SK-N-SH treated with all-trans-retinoic acid at 6 μM for 48 hours (cell line): ENCODE measurements around the gene SRGAP1.

Experiments
- ATAC-seq: fragments of 200-7000 bp; cut with Tn5 transposase; 3 replicates; pipeline ENCODE4 v1.9.1; 2020; ENCODE audit warnings: mild to moderate bottlenecking, moderate library complexity
- ARNTL ChIP-seq: fragments of 450-650 bp; formaldehyde crosslinking; IDR thresholded peaks from 2 replicates; pipeline ENCODE4 v1.5.0; 2020; ENCODE audit warnings: low read depth, mild to moderate bottlenecking, moderate library complexity, borderline replicate concordance
- BACH2 ChIP-seq: fragments of 250-450 bp; sonication (Bioruptor Pico); IDR thresholded peaks from 2 replicates; pipeline ENCODE4 v1.9.0; 2021; ENCODE audit warnings: mild to moderate bottlenecking, borderline replicate concordance
- CREB5 ChIP-seq: fragments of 250-450 bp; sonication (Bioruptor Pico); IDR thresholded peaks from 2 replicates; pipeline ENCODE4 v1.5.1; 2020; ENCODE audit warnings: low read depth, mild to moderate bottlenecking, moderate library complexity
- CSDC2 ChIP-seq: fragments of 250-450 bp; sonication (Bioruptor Pico); IDR thresholded peaks from 2 replicates; pipeline ENCODE4 v1.5.0; 2020; ENCODE audit warnings: mild to moderate bottlenecking, moderate library complexity
- GLIS3 ChIP-seq: fragments of 250-450 bp; sonication (Bioruptor Pico); IDR thresholded peaks from 2 replicates; pipeline ENCODE4 v1.5.0; 2020; ENCODE audit warnings: mild to moderate bottlenecking, moderate library complexity
- ISL1 ChIP-seq: fragments of 250-450 bp; sonication (Bioruptor Pico); IDR thresholded peaks from 2 replicates; pipeline ENCODE4 v2.1.2; 2022; ENCODE audit warnings: mild to moderate bottlenecking, moderate library complexity
- OSR1 ChIP-seq: fragments of 250-450 bp; sonication (Bioruptor Pico); IDR thresholded peaks from 2 replicates; pipeline ENCODE4 v1.8.0; 2022; ENCODE audit warnings: moderate library complexity, mild to moderate bottlenecking, inconsistent platforms
- POU6F1 ChIP-seq: fragments of 250-450 bp; sonication (Bioruptor Pico); IDR thresholded peaks from 2 replicates; pipeline ENCODE4 v1.8.0; 2021; ENCODE audit warnings: low read depth, mild to moderate bottlenecking, moderate library complexity, borderline replicate concordance
- PPARA ChIP-seq: fragments of 250-450 bp; sonication (Bioruptor Pico); IDR thresholded peaks from 2 replicates; pipeline ENCODE4 v1.5.0; 2020; ENCODE audit warnings: mild to moderate bottlenecking, borderline replicate concordance
- RARB ChIP-seq: fragments of 250-450 bp; sonication (Bioruptor Pico); IDR thresholded peaks from 2 replicates; pipeline ENCODE4 v1.8.0; 2021; ENCODE audit warnings: mild to moderate bottlenecking, moderate library complexity
- SNAI2 ChIP-seq: fragments of 250-450 bp; sonication (Bioruptor Pico); IDR thresholded peaks from 2 replicates; pipeline ENCODE4 v1.5.0; 2020; ENCODE audit warnings: mild to moderate bottlenecking, moderate library complexity
- TCF4 ChIP-seq: fragments of 250-450 bp; sonication (Bioruptor Pico); IDR thresholded peaks from 2 replicates; pipeline ENCODE4 v1.8.0; 2021; ENCODE audit warnings: mild to moderate bottlenecking, moderate library complexity, borderline replicate concordance
- TOX ChIP-seq: fragments of 250-450 bp; sonication (Bioruptor Pico); IDR thresholded peaks from 2 replicates; pipeline ENCODE4 v1.8.0; 2021; ENCODE audit warnings: mild to moderate bottlenecking, moderate library complexity, borderline replicate concordance
- ZFP3 ChIP-seq: fragments of 250-450 bp; sonication (Bioruptor Pico); IDR thresholded peaks from 2 replicates; pipeline ENCODE4 v1.5.0; 2020; ENCODE audit warnings: mild to moderate bottlenecking, moderate library complexity
- ZFP30 ChIP-seq: fragments of 450-650 bp; formaldehyde crosslinking; IDR thresholded peaks from 2 replicates; pipeline ENCODE4 v1.5.0; 2022; ENCODE audit warnings: mild to moderate bottlenecking, moderate library complexity
- ZNF565 ChIP-seq: fragments of 450-650 bp; formaldehyde crosslinking; conservative IDR thresholded peaks from 2 replicates; pipeline ENCODE4 v1.5.0; 2020; ENCODE audit warnings: low read depth, mild to moderate bottlenecking, moderate library complexity
- ZNF70 ChIP-seq: fragments of 450-650 bp; formaldehyde crosslinking; IDR thresholded peaks from 2 replicates; pipeline ENCODE4 v1.5.0; 2020; ENCODE audit warnings: mild to moderate bottlenecking, moderate library complexity

The SRGAP1 gene

GRCh38 chr12:63965936-63966605 is 121.6 kb downstream of the SRGAP1 start (continued):
- no peak for TF ChIP-seq ZFP3 (CRISPR knock-in tag)
- TF ChIP-seq TOX (CRISPR knock-in tag), result no peak
- TF ChIP-seq, all 23 proteins: peak for 0

- no peak for ATAC-seq
- TF ChIP-seq ISL1 (CRISPR knock-in tag), result no peak
- TF ChIP-seq CREB5 (CRISPR knock-in tag), result no peak
- TF ChIP-seq TCF4 (CRISPR knock-in tag), result no peak
- no peak for TF ChIP-seq BACH2
Observed at GRCh38 chr12:63966606-63966975, 122.1 kb downstream of the SRGAP1 start.

GRCh38 chr12:63967358-63968145 is 123.1 kb downstream of the SRGAP1 start:
- no peak for TF ChIP-seq TOX (CRISPR knock-in tag)
- TF ChIP-seq ZFP3 (CRISPR knock-in tag), result peak; percentile 70; the same call in 1 of the 2 replicates
- TF ChIP-seq, all 23 proteins: peak for 1
- ATAC-seq, result peak; percentile 71

- no peak for TF ChIP-seq BACH2
- ATAC-seq, result no peak
Observed at GRCh38 chr12:63968673-63969072, 124.2 kb downstream of the SRGAP1 start.

- TF ChIP-seq CREB5 (CRISPR knock-in tag), result no peak
- TF ChIP-seq RARB (CRISPR knock-in tag), result no peak
- no peak for TF ChIP-seq ZFP3 (CRISPR knock-in tag)
- TF ChIP-seq SNAI2 (CRISPR knock-in tag), result no peak
- TF ChIP-seq PPARA (CRISPR knock-in tag), result no peak
- no peak for TF ChIP-seq CSDC2
- TF ChIP-seq ARNTL, result no peak
- TF ChIP-seq POU6F1 (CRISPR knock-in tag), result no peak
- TF ChIP-seq ZNF565 (CRISPR knock-in tag), result no peak
- TF ChIP-seq OSR1 (CRISPR knock-in tag), result no peak
- no peak for TF ChIP-seq GLIS3 (CRISPR knock-in tag)
- no peak for TF ChIP-seq ZNF70 (CRISPR knock-in tag)
- no peak for TF ChIP-seq ISL1 (CRISPR knock-in tag)
- TF ChIP-seq ZFP30 (CRISPR knock-in tag), result no peak
- ATAC-seq, result no peak
Observed at GRCh38 chr12:63976902-63977395, 132.4 kb downstream of the SRGAP1 start.

GRCh38 chr12:63977441-63977840 is 132.9 kb downstream of the SRGAP1 start:
- TF ChIP-seq TCF4 (CRISPR knock-in tag), result no peak
- TF ChIP-seq PPARA (CRISPR knock-in tag), result no peak
- TF ChIP-seq BACH2, result no peak
- no peak for TF ChIP-seq ZNF70 (CRISPR knock-in tag)
- TF ChIP-seq POU6F1 (CRISPR knock-in tag), result no peak
- no peak for TF ChIP-seq ISL1 (CRISPR knock-in tag)
- TF ChIP-seq GLIS3 (CRISPR knock-in tag), result no peak
- TF ChIP-seq RARB (CRISPR knock-in tag), result no peak
- no peak for ATAC-seq
